CD4-positive, alpha-beta T cell treated with Interleukin-4 for 1 hour (primary cell): Measurements from ENCODE around the gene LARGE2.

Experiments used
- DNase-seq, 2 donors: peaks; one replicate each; pipeline ENCODE4 v3.0.0-alpha.2; 2020 to 2022

LARGE2 gene

DNA sequence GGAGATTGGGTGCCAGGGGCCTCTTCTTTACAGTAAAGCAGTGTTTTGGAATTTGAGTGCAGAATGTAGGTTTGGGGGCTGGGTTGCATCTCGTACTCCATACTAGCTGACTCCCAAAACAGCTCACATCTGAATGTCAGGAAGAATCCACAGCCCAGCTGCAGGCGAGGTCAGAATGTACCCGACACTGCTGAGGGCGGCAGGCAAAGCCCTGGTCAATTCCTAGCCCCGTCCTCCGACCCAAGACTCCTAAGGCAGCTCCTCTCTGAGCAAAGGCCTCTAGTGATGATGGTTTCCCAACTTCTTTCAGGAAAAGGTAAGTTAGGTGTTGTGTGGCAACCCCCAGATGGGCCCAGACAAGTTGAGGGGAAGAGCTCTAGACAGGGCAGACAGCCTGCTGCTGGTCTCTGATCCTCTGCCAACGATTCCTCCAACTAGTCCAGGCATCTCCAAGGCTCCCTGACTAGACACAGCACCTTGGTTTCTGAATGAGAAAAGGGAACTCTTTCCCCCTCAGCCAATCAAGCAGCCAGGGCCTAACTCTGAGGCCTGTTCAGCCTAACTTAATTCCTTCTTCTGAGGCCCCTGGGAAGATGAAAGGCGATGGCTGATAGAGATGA is 8.6 kb downstream of the LARGE2 start:
- no peak for DNase-seq

DNA sequence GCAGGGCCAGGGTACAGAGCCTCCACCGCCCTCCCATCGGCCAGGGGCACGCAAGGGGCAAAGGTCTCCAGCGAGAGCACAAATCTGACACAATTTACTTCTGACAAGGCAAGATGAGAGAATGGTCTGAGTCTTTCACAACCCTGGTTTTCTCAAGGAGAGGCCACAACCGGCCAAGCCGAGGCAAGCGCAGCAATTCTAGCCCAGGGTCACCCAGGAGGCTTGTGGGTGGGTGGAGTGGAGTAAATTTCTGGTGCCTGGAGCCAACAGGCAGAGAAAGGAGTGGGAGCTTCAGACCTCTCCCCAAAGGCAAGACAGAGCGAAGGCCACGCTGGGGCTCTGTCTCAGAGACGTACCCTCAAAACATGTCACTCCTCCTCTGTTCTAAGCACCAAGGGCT is 9.3 kb downstream of the LARGE2 start:
- no peak for DNase-seq

DNA sequence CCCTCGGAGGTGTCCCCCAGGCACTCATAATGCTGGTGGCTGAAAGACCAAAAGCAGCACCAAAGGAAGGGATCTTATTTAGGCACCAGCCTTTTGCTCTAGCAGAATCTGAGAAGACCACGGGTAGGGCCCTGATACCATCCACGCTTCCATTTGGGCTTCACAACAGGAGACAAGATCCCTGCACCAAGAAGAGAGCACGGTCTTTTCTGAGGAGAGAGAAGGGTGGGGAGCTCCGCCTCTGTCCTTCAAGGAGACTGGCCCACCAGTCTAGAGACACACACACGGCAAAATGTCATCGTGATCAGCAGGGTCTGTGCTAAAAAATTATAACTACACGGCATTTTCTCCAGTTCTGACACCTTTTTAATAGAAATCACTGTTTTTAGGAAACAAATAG is 9.8 kb downstream of the LARGE2 start:
- DNase-seq = no peak

DNA sequence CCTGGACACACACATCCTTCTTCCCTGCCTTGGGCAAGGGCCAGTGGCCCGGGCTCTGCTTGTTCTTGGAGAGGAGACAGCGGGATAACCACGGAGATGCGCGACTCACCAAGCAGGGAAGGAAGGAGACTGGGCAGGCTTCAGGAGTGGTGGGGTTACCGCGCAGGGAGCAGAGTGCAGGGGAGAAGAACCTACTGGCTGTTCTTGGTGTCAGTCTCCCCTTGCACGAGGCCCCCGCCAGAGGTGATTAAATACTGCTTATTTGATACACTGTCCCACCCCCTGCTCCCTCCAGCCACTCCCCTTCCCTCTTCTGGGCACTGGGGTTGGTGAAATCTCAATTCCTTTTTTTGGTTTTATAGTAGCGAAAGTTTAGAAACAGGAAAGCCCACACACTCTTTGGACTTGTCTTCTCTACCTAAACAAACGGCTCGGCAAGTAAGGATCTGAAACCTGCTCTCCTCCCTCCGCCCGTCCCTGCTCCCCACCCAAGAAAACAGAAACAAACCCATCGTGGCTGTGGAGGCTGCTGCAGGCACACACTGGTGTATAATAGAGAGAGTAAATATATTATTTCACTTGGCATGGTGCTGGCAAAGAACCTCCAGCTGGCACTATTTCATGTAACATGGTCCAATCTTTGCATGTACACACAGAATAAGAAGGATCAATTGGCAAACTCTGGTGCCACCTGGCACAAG is 10.8 kb downstream of the LARGE2 start:
- DNase-seq = peak; percentile 11 to 68

DNA sequence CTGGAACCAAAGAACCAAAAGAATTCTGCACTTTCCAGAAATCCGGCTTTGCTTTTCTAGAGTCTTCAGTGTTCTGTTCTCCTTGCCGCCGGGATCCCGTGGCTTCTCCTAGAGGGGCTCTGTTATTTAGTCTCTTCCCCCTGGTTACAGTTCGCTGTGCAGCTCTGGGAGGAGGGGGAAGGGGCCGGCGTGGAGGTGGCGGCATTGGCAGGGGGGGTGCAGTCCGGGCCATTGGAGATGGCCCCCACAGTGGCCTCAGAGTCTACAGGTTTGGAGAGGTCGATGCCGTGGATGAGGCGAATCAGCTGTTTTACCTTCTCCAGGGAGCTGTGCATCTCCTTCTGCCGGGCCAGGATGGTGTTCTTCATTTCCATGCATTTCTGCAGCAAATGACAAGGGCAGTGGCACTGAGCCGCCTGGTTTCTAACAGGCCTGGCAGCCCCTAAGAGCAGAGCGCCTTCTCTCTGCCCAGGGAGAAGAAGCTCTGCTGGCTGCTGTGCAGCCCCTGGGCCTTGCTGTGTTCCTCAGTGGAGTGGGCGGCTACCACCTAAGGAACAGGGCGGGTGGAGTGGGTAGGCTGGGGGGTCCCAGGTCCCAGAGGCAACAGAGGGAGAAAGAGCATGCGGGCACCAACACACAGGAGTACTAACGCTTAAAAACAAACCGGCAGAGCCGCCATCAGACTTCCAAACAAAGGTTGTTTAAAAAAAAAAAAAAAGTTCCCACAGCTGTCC is 11.6 kb downstream of the LARGE2 start:
- DNase-seq = no peak

DNA sequence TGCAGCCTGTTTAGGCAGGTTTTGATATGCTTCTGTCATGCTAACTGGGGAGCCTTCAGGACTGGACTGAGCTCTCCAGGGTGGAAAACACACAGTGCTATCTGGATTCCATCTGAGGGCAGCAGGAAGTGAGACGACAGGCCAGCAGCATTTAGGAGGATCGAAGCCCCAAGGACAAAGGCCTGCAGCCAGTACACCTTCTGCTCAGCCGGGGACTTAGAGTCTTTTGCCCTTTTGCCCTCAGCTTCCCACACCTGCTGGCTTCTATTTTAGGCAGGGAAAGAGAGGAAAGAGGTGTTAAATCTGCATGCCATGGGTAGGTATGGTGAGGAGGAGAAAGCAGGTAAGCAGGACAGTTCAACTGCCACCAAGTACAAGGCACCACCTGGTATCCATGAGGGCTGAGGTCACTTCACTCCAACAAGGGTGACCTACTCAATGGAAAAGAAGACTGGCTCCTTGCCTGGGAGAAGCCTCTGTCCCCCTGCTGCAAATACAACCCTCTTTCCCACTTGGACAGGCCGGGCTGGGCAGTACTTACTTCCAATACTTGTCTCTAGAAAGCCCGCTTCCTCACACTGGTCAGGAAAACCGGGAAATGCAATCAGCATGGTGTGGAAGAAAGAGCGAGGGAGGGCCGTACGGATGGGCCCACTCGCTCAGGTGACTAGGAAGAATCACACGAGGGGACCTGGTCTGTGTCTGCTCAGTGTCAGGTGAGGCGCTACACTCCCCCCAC is 12.3 kb downstream of the LARGE2 start:
- no peak for DNase-seq

DNA sequence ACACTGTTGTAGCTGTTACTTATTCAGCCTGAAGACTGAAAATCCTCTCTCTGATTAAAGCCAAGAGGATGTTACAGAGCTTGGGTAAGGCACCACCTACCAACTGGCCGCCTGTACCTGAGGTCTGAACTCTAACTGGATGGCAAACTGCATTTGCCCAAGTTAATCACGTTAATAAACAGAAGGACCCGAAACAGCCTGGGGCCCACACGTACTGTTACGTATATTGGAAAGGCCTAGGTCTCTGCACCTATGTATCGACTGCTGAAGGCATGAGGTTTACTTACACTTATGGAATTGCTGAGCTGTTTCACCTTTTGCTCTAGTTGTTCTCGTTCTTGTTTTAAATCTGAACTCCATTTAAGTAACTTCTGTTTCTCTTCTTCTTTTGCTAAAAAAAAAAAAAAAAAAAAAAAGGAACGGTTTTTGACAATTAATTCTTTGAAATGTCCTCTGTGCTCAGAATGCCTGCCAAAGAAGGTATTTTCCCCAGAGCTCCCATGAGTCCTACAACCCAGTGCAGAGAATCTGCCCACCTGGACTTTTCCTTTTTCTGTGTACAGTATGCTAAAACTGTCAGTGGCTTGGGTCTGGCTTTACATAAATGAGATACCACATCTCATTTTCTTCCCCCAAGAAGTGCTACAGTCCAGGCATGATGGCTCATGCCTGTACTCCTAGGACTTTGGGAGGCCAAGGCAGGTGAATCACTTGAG is 13.1 kb downstream of the LARGE2 start:
- DNase-seq = no peak

DNA sequence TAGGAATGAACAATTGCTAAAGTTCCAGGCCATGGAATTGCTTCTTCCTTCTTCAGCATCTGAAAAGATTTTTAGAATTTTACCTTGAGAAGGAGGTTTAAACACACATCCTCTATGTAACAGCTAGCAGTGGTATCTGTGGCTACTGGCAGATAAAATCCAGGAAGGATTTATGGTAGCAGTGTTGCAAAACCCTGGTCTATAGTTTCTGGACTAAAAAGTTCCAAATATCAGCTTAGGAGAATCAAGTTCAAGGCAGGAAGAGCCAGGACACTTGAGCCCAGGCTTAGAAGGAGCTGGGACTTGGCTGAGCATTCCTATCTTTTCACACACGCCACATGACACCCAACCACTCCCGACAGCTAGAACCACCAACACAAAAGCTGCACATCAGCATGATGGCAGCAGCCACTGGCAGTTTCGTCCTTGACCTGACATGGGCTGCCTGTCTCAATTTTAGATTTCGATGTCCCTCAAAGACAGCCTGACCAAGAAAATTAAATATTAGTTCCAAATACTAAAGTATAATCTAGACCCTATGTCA is 14.1 kb downstream of the LARGE2 start:
- no peak for DNase-seq

DNA sequence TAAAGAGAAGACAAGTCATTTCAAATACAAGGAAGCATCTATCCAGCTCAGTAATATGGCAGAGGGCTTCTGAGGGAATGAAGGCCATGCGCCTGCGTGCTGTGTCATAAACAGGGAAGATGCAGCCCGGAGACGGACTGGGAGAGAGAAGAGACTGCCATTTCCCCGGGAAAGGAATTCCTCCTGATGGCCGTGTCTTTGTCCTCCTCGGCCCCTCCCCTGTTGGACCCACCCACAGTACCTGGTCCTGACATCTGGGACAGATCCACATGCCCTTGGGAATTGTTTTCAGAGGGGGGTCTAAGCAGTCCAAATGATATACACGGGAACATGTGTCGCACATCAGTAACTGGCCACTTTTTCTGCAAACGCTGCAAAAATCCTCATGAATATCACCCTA is 15.5 kb downstream of the LARGE2 start:
- DNase-seq = no peak

DNA sequence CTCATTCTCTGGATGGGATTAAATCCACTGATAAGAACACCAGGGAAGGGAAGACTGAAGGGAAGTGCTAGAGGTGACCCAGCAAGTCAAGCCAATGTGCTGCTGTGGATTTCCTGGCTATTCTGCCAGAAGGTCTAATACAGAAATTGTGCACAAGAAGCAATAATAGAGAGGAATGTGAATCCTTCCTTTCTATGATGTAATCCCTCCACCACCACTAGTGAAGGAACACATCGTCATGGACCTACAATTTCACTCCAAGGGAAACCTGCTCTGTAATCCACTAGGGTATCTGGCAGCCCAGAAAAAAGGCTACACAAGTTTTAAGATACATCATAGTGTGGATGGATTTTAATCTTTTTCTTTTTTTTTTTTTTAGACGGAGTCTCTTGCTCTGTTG is 17.4 kb downstream of the LARGE2 start:
- no peak for DNase-seq

DNA sequence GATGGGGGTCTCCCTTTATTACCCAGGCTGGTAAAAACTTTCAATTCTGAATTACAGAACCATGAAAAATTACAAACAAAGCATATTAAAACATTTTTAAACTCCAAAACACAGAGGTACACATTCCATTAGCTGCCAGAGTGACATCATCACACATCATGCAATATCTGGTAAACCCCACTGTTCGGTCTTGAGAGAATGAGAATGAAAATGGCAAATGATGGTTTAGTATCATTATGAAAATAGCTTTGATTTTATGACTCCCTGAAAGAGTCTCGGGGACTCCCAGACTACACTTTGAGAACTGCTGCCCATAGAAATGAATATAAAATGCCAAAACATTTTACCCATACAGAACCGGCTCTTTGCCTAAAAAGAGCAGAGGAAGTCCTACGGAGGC is 18.8 kb downstream of the LARGE2 start:
- no peak for DNase-seq

DNA sequence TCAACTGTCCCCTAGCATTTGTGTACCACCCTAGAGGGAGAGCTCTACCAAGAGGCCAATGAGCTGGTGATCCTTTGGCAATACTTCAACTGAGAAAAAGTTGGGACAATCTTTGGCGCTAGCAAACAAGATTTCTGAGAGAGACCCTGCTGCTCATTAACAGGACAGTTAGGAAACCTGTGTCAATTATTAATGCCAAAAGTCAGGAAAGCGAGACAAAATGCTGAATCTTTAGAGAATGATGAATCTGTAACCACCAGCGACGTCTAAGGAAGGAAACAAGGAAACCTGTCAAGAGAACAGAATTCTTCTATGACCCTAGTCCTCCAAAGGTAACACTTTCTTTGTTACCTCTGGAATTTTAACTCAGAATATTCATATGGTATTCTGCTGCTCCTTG is 19.9 kb downstream of the LARGE2 start:
- DNase-seq = no peak

DNA sequence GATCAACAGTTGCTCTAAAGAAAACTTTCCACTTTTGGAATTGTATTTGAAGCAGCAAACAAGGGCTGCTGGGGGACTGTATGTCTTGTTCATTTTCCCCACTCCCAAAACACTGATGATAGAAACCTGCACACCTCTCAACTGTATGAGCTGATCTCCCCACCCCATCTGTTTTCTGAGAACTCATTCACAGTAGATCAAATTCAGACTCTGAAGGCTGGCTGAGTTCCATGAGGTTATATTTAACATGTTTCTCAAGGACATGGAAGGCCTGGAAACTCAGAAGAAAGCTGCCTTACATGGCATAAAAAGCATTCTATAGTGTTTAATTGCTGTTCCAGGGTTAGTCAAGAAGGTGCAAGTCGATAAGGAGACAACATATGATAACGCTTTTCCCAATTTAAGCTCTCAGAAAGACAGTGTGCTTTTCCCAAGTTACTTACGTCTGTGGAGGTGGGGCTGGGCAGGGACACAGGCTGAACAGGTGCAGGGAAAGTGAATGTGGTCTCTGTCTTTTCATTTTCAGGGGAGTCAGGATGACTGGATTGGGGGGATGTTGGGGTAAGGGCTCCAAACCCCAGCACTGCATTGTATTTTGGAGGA is 23.0 kb downstream of the LARGE2 start:
- no peak for DNase-seq

DNA sequence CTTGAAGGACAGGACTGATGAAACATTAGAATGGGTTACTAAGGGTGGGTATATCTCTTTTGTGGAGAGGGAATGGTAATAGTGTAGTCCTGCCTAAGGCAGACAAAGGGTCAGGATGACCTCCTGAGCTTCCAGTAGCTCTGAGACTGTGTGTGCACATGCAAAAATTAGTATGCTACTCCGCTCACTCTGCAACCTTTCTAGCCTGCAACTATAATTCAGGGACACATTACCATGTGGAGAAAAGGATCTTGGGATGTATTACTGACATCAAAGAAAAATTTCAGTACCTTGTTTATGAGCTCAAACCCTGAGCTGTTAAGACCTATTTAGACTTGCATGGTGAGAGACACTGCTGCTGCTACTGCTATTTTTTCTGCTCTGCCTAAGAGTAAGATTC is 25.4 kb downstream of the LARGE2 start:
- DNase-seq = no peak

DNA sequence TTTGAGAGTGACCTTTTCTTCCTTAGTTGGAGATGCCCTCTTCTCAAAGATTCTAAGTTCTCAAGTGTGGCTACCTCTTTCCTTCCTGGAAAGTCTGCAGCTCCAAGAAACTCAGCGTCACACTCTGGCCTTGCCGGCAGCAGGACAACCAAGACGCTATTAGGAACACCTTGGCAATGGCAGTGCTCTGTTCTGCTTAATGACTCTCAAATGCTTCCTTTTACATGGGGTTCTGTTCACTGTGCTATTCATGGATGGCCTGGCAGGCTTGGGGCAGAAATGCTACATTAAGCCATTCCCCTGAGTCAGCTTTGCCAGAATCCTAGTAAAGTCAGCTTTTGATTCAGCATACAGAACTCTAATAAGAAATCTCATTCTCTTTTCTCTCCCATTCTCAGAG is 25.9 kb downstream of the LARGE2 start:
- DNase-seq = no peak

DNA sequence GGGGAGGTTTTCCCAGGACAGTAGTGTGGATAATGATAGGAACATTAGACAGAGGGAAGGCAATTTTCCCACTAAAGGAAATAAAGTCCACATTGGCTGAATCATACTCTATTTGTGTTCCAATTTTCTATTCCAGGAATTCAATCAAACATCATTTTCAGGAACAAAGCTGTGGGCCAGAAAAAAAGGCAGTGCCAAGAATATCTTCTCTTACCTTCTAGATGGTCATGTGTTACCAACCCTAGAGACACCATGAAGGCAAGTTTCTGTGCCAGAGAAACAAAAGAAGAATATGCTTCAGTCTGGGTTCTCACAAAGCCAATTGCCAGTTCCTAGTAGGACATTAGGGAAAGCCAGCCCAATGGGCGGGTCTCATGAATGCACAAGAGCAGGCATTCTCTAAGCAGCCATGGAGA is 27.5 kb downstream of the LARGE2 start:
- DNase-seq = no peak

DNA sequence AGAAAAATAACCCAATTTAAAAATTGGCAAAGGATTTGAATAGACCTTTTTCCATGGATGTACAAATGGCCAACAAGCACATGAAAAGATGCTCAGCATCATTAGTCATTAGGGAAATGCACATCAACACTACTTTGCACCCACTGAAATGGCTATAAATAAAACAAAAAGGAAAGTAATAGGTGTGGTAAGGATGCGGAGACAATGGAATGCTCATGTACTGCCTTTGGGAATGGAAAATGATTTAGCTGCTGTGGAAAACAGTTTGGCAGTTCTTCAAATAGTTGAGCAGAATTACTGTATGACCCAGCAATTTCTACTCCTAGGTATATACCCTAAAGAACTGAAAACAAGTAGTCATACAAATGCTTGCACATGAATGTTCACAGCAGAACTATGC is 37.4 kb downstream of the LARGE2 start:
- no peak for DNase-seq

DNA sequence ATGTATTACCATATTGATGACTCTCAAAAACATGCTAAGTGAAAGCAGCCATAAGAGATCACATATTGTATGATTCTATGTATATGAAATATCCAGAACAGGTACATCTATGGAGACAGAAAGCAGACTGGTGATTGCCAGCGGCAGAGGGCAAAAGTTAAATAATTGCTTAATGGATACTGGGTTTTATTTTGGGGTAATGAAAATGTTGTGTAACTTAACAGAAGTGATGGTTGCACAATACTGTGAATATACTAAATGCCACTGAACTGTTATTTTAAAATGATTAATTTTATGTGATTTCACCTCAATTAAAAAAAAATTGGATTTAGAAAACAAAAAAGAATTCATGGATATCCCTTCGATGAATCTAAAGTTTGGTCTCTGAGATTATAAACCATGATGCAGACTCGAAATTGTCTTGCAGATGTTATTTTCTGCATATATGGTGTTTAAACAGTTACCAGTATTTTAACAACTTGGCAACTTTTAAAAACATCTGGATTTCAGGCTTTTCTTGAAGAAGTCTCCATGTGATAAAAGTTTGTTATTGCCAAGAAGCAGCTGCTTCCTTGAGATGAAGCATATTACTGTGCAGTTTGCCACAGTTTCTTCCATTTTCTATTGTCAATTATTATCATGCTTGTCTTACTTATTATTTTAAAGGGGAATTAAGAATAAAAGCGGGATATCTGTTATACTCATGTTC is 38.1 kb downstream of the LARGE2 start:
- DNase-seq = no peak

DNA sequence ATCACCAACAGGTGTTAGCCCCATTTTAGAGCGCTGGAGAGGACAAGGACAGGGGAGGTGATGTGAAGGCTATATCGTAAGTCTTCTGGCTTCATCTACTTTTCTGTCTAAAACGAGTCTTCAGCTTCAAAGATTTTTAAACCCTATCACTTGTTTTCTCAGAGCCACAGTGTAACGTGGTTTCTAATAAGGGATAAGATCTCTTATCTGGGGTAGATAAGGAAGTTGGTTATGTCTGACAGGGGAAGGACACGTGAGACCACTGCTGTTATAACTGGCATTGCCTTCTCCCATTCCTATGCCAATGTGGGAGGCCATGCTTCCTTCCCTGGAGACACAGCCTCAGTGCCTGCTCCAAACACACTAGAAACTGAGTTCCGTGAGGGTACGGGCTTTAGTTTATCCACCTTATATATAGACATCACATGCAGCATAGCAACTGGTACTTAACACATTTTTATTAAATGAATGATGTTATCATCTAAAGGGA is 39.3 kb downstream of the LARGE2 start:
- no peak for DNase-seq

DNA sequence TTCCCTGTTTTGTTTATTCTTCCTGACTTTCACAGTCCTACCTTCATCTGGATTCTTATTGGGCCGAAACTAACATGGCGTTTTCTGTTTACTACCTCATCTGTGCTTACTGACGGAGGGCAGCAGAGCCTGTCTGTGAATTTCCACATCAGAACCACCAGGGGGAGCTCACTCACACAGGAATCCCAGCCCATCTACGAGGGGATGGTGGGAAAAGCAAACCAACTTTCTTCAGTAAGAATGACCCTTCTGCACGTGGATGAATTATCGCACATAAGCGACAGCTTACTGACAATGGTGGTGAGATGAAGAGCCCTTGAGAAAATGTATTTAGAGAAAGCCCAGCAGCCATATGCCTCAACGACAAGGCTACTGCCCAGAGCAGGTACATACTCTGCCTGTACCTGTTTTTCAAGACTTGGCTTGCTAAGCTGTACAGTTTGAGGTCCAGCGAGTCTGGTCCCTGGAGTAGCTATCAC is 42.5 kb downstream of the LARGE2 start:
- DNase-seq = peak; percentile 70 to 76

DNA sequence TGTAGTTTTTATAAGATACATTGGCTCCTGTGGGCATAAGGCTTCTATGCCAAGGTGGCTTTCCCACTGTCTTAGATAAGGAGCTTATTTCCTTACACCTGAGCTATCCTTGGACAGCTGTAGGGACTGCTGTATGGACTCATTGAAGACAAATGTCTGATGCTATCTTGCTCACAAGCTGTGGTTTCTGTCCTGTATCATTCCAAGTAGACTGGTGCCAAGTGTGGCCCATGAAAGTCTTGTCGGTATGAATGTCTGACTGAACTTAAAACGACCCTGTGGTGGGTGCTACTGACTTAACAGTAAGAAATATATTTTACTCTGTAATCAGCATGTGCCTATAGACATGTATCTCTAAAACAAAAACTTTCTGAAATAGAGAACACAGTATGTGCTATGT is 45.0 kb downstream of the LARGE2 start:
- DNase-seq = no peak
